NCI-H1417 (cell line): ENCODE measurements around the gene VAC14.

Experiments
- DNase-seq, 3 experiments: peaks; one replicate each; lab custom pipeline; 2025; lab: John Stamatoyannopoulos, UW

The VAC14 gene

DNA sequence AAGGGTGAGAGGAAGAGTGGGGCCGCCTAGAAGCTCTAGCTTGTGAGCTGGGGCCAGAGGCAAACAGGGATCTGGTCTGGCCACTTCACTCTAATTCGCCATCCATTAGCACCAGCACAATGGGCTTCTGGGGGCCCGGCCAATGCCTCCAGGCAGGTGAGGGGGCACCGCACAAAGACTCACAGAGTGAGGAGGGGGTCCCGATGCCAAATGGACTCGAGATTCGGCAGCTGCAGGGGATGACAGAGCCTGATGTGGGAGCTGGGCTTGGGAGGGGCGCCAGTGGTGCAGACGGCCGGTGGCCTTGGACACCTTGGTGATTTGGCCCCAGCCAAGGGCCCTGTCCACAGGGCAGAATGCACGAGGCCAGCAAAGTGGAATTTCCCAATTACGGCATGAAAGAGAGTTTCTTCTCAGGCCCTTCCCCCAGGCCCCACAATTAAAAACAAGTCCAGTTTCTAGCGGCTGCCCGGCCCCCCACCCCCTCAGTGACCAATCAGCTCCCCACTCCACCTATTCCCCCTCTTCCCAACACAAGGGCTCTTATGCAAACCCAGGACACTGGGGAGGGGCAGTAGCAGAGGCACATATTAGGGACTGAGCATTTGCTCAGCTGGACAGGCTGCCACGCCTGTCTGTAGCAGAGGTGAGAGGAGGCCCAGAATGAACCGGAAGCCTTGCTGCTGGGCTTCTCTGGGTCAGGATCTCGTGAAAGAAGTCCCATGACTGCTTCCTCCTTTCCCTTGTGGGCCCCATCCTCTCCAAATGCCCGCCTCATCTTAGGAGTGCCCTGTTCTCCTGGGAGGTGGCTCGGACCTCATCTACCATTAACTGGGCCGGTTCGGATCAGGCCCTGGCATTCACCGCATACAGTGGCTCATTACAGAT, 75.7 kb downstream of the VAC14 start:
- no peak for DNase-seq

DNA sequence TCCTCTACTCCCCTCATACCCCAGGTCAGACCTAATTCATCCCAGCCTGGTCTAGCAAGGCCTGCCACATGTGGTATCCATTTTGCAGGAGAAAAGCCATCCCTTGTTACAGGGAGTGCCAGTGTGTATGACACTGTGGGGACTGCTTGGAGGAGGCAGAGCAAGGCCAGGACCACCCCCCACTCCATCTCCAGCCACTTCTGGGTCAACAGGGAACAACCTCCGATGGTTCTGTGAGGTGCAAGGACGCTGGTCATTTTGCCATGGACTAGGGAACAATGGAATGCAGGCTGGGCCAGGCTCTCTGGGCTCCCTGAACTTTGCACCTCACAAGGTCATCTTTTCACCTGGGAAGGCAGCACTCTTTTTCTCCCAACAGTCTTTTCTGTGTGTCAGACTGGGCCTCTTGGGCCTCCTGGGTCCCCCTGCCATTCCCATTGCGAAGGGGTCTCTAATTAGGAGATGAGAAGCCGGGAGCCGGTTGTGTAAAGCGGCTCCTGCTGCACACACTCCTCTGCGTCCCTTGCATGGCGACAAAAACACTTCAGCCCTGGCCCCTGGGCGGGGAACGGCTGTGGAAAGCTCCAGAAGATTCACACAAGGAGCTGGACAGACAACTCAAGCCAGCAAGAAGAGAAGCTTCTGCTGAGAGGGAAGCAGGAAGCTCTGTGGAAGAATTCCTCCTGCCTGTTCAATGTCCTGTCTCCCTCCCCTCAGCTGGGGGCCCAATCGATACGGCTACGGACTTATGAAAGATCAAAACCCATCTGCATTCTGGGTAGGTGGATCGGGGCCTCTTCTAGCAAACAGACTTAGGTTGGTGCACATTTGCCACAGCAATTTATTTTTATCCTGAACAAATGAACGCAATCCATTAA, 76.6 kb downstream of the VAC14 start:
- no peak for DNase-seq

DNA sequence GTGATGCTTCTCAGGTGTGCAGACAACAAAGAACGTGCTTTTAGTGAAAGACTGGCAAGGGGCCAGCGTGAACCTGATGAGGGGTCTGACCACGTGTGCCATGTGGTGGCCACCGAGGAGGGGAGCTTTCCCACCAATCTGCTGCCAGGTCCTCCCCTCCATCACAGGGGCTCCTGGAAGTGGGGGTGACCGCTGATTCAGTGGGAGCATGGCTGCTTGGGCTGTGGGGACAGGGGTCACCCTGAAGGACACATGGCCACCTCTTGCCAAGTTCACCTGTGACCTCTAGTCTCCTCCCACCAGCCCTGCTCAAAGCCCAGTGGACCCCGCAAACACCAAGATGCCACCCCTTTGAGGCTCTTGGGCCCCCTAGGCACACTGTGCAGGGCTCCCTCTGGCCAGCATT, 77.2 kb downstream of the VAC14 start:
- DNase-seq = no peak

DNA sequence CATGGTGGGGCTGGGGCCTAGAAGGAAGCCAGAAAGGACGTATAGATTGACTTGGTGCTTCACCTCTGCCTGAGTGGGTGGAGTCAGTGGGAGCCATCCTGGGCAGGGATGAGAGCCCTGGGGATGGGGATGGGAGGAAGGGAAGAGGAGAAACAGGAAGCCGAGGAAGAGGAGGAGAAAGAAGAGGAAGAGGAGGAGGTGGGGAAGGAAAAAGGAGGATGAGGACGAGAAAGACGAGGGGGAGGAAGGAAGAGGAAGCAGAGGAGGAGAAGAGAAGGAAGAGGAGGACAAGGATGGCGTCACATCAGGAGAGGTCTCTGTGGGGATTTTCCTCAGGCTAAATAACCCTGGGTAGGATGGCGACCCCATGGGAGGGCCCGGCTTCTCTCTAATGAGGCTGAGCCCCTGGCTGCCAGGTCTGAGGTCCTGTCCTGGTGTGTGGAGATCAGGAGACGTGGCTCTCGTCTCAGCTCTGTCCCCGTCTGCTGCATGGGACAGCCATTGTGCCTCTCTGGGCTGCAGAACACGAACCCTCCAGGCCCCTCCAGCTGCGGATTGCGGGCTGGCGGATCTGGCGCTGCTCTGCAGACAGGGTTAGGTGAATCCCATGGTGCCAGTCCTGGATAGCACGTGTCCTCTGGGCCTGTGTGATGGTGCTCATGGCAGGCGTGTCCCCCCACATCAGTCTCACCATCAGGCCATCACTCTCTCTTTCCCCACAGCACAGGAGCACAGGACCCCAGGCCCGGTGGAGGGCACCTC, 79.6 kb downstream of the VAC14 start:
- DNase-seq = no peak

DNA sequence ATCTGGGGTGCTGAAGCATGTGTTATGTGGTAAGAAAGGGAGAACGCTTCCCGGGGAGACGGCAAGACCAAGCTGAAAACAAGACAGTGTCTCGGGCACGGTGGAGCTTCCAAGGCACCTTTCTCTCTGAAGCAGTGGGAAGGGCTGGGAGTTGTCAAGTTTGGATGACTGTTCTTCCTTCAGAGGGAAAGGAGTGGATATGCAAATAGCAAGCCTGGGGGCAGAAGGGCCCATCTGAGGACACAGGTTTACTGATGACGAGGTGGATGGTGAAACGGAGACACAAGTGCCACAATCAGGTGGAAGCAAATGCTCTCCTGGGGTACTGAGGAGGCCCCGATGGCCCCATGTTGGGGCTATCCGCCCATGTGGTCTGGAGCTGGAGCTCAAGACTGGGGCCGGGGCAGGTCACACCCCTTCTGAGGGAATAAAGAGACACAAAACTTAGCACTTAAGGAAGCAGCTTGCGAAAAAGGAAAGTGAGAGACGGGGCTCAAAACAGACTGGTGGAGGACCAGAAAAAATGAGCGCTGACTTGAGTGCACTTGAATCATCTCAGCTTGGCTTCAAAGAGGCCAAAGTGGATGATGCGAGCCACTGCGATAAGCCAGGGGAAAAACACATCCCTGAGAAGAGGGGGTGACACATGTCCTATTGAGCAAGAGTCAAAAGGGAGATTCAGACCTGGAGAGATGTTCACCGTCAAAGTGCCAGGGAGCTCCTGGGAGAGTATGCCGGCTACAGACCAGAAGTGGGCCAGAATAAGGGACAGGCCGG, 80.3 kb downstream of the VAC14 start:
- peak in 1 of 3 experiments; percentile 12 for DNase-seq

DNA sequence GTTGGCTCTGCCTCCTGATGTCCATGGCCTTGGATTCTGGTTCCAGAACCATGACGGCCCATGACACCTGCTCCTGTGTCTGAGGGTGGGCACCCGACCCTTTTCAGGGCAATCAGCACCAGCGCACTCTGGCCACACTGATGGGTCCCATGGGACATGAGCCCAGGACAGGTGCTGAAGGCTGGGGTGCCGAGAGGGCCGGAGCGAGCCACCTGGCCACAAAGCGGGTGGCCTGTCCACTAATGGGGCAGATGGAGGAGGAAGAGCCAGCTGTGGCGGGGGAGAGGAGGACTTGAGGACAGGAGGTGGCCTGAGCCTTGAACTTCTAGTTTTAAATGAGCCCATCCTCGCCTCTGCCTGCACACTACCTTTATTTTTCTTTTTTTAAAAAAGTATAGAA, 83.9 kb downstream of the VAC14 start:
- no peak for DNase-seq

DNA sequence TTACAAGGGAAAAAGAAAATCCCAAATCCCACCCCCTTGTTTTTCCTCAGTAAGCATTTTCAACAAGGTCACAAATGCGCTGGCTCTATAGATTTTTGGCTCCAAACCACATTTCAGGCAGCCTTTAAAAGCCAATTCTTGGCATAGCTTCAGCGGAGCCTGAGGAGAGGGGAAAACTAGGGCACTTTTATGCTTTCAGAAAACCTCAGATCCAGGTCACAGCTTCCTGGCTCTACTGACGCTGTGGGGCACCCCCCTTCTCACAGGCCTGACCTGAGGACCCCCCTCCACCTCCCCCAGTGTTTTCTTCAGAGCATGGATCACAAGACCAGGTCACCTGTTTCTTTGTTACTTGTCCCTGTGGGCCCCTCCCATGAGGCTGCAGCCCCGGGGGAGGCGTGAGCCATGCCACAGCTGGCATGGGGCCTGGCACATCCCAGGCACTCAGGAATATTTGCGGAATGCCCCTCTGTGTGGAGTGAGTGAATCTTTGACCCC, 85.0 kb downstream of the VAC14 start:
- DNase-seq = no peak

DNA sequence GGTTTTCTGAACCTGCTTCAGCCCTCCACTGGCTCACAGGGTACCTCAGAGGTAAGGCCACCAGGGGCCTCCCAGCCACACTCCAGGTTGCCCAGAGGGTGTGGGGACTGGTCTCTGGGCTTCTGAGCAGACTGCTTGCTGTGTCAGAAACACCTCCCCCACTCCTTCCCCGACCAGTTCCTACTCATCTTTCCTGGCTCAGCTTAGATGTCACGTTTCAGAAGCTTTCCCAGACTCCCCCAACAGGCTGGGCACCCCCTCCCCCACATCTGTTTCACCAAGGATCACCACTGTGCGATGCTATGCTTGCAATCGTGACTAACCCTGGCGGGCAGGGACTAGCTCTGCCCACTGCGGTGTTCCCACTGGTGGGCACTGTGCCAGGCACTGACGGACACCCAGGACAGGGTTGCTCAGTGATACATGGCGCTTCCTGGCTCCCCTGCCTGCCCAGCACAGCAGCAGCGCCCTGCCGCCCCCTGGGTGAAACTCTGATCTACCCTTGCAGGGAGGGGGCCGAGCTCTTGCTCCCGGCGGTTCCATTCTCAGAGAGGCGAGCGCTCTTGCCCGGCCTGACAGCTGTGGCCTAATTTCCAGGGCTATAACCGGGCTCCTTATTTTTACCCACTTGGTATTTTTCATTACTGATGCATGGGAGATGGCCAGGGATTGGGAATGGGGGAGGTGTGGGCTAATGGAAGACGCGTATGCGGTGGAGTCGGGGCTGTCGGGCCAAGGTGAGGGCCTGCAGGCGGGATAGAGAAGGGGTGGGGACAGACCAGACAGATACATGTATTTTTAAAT, 85.7 kb downstream of the VAC14 start:
- peak in 1 of 3 experiments; percentile 22 for DNase-seq

DNA sequence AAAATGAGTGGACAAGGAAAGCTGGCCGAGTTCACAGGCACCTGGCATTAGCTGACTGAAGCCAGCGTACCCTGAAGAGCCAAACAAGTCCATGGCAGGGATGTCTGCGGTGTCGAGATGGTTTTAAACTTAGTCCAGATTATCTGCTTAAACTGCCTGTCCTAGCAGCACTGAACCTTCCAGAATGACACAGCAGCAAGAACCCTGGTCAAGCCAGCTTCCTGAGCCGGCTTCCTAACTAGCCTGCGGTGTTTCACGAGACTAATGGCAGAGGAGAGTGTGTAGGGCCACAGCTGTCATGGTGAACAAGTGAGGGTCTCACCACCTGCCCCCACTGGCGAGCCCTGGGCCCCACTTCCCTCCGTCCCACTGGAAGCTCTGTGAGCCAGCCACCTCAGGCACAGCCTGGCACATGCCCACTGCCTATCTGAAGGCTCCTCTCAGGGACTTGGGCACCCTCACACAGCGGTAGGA, 86.3 kb downstream of the VAC14 start:
- no peak for DNase-seq

DNA sequence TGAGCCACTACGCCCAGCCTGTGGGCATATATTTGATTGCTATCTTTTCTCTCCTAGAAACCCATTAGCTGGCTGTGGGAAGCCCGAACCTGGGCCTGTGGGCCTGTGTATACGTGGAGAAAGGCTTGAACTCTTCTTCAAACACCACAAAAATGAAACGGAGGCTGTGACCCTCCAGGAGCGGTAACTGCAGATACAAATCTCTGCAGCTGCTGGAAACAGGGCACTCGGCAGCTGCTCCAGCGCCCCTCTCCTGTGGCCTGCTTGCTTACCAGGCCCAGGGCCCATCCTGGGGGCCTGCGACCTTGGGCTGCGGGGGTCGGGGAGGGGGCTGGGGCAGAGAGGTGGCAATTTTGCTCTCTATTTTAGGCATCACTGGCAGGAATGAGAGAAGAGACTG, 87.1 kb downstream of the VAC14 start:
- DNase-seq = no peak

DNA sequence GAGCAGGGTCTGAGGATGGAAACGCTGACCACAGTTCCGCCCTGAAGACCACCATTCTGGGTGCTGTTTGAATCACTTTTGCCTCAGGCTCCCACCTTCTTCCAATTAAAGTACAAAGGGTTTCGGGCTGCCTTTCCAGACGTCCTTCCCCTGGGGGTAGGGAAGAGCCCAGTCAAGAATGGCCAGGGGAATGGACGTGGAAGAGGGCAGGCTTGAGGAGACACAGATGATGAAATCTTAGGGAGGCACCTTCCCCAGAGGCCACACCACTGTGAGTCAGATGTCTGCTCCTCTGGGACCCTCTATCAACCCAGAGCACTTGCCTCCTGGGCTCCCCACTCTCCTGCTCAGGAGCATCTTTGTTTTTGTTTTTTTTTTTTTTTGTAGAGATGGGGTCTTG, 87.6 kb downstream of the VAC14 start:
- no peak for DNase-seq

DNA sequence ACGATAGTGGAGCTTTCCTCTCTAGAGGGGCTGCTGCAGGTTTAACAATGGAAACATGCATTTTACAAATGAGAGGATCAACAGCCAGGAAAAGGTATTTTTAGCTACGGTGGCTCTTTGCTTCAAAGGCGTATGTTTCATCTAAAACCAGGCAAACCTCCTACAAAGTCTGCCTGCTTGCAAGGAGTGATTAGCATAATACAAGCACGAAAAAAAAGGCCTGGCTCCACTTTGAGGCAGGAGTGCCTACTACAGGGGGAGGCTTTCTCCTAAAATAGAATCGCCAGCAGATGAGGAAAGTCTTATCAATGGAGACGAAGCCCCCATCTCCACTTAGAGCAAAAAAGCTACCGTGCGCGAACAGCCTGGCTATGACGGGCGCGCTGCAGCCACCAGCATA, 88.0 kb downstream of the VAC14 start:
- DNase-seq = no peak

DNA sequence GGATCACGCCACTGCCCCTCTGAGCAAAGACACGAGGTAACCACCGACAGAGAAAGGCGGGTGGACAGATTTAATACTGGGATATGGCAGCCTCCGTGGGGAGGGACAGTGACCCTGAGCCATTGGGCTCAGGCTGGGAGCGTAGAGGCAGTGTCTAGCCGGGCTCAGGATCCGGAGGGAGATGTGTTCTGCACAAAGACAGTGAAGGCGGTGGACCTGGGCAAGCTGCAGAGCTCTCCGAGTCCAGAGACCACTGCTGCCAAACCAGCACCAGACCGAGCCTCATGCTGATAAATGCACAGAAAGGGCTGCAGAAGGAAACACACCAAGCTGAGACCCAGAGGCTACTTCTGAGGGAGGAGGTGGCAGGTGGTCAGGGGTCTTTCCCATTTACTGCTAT, 88.6 kb downstream of the VAC14 start:
- DNase-seq = no peak

DNA sequence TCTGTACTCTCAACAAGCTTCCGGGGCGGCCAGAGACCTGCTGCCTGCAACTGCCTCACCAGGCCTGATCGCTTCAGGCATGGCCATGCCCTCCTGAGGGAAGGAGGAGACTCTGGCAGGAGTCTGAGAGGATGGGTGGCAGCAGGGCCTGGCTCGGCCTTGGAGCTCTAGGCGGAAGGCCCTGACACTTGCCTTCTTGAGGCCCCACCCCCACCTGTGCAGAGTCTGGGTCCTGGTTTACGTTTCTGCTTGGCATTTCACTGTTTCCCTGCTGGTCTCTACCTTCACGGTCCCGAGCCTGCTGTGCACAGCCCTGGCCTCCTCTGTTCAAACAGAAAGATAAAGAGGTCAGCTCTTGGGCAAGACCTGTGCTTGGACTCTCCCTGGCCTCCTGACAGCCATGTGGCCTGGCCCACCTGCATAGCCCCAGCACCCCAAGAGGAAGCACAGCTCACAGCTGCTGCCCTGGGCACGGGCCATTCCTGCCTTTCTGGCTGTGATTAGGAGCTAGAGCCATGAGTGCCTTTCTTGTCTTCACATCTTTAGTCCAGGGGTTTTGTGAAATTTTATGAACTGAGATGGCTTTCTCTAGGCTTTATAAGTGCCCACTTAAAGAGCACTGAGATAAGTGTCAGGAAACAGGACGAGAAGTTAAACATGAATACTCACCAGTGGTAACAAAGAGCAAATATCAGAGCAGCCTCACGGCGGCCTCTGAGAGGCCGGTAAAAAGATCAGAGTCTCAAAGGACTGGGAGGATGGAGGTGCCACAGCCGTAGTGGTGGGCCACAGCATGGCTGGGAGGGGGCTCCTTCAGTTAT, 89.5 kb downstream of the VAC14 start:
- peak in 1 of 3 experiments; percentile 21 for DNase-seq

DNA sequence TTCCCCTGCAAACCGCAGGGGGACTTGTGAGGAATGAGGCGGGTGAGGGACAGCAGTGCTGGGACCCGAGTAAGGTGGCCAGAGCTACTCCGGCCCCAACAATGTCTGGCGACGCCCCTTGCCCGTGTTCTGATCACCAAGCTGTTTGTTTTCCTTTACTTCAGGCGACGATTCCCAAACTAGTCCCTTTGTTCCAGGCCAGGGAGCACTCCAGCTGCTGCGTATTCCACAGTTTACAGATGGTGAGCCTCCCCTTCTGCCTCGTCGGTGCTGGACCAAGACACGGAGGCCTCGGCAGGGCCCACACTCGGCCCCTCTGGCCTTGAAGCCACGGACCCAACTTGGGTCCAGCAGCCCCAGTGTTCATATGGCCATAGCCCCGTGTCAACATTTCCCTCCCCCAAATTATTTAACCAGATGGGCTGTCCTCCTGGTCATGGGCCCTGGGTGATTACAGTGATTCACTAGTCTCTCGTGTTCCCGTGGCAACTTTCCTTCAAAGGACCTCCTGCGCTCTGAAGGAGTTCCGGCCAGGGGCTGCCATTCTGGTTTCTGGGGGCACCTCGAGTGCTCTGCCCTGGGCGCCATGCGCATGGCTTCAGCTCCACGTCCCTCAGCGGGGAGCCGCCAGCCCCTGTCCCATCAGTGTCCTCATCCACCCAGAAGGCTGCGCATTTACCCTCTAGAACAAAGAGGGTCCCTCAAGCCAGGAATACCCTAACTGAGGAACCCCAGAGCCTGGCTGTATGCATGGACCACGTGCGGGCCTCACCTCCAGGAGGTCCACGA, 90.3 kb downstream of the VAC14 start:
- no peak for DNase-seq

DNA sequence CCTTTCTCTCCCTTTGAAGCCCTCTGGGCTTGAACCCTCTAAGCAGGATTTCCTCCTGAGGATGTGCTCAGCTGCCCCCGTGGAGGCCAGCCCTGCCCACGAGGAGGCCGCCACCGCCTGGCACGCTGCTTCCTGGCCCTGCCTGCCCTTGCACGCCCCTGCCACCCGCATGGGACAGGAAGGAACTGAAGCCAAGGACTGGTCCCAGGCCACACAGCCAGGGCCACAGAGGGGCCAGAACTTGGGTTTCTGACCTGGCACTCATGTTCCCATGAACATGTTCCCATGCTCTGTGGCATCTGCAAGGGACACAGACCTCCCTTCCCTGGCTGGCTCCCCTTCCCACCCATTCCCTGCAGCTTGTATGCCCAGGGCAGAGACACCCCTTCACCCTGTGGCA, 91.0 kb downstream of the VAC14 start:
- DNase-seq = no peak

DNA sequence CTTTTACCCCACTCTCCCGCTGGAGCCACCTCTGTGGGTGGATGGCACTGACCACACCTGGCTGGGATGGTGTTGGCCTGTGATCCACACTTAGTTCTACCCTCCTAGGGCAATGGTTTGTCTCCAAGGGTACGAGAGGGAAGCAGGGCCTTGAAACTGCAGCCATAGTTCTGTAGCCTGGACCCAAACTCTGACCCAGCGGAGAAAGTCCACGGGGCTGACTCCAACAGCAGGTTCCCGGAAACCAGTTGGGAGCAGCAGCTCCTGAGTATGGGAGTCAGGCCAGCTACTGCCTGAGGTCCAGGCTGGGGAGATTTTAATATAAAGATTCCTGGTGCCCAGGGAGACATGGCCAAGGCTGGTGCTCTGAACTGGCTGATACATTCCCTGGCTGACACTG, 91.5 kb downstream of the VAC14 start:
- no peak for DNase-seq

DNA sequence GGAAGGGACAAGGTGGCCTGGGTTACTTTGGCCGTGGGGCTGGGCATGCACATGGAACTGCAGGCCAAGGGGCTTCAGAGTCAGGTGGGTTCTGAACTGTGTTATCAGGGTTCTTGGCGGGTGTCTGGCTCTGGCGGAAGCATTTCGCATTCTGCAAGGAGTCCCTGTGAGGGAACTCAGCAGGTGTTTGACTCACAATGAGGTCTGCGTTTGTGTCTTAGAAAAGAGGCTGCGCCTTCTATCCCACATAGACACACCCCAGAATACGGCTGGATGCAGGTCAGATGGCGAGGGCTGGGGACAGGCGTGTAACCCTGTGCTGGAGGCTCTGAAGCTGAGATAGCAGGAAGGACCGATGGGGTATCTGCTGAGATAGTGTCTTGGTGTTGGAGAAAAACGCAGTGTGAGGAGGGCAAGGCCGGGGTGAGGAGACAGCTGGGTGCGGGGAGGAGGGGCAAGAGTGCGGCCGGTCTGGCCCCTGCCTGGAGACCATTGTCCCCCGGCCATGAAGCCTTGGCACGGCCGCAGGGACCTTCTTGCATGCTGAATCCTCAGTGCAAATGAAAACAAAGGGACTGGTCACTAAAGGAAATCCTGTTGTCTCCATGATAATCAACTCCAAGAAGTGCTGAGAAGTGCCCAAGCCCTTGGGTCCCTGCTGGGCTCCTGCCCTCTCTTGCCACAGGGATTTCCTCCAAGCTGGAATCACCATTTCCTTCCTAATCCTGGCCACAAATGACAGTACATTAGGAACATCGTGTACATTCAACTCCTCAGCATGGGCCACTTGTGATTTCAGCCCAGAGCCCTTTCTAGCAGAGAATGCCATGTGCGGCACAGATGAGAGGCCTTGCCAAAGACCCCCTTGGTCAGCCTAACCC, 92.4 kb downstream of the VAC14 start:
- DNase-seq = no peak
